IMR-90 (cell line): ENCODE results near the gene IMMP1L. TPM values are rescaled to one million over a fixed set of nuclear protein-coding genes. Genes with fewer than 3 reads are reported as not detected.

ENCODE experiments used
- ATAC-seq: fragments of 200-7000 bp; cut with Tn5 transposase; 2 replicates; pipeline ENCODE4 v1.9.1; 2020; ENCODE audit warnings: low read depth, mild to moderate bottlenecking, moderate library complexity
- BruUV-seq: library from RNA; stranded (reverse); fragments of 400-500 nt; replicated peaks from 2 replicates; lab custom pipeline; 2021; lab: Mats Ljungman, UMichigan
- CTCF ChIA-PET: fragments of 300-600 bp; formaldehyde crosslinking; extraction: SDS; loops from one replicate; lab custom pipeline; 2021; ENCODE audit warnings: antibody characterized with exemption; lab: Yijun Ruan, JAX
- POLR2A ChIA-PET: fragments of 300-600 bp; sonication (Branson Sonifier 250); formaldehyde crosslinking; loops from one replicate; lab custom pipeline; 2022; ENCODE audit warnings: antibody characterized with exemption; ENCODE audit not compliant: unreplicated experiment; lab: Charles Lee
- DNase-seq: peaks from one replicate; pipeline ENCODE4 v3.0.0; 2013
- H2AFZ ChIP-seq: replicated peaks from 2 replicates; pipeline ENCODE3; 2013; ENCODE audit warnings: low read length, mild to moderate bottlenecking; ENCODE audit not compliant: poor library complexity
- H2AK5ac ChIP-seq: 2 replicates; pipeline ENCODE4 v1.6.1; 2013; ENCODE audit warnings: low read depth, low read length, inconsistent platforms
- H2AK9ac ChIP-seq: replicated peaks from 2 replicates; pipeline ENCODE3; 2013; ENCODE audit warnings: mild to moderate bottlenecking, low read depth, low read length, moderate library complexity; ENCODE audit not compliant: poor library complexity
- H2BK120ac ChIP-seq: 2 replicates; pipeline ENCODE4 v1.6.1; 2013; ENCODE audit warnings: low read depth, low read length, inconsistent platforms
- H2BK15ac ChIP-seq: 3 replicates; pipeline ENCODE4 v1.6.1; 2013; ENCODE audit warnings: low read depth, low read length, inconsistent platforms
- H2BK20ac ChIP-seq: 2 replicates; pipeline ENCODE4 v1.6.1; 2013; ENCODE audit warnings: low read depth, mild to moderate bottlenecking, inconsistent platforms, low read length, moderate library complexity
- H2BK5ac ChIP-seq: 2 replicates; pipeline ENCODE4 v1.6.1; 2013; ENCODE audit warnings: mild to moderate bottlenecking, low read depth, low read length, inconsistent platforms; ENCODE audit not compliant: poor library complexity, severe bottlenecking
- H3K14ac ChIP-seq: replicated peaks from 2 replicates; pipeline ENCODE4 v1.6.1; 2013; ENCODE audit warnings: low read depth, low read length, inconsistent platforms
- H3K18ac ChIP-seq: 2 replicates; pipeline ENCODE4 v1.6.1; 2013; ENCODE audit warnings: low read depth, low read length, control low read depth
- H3K23ac ChIP-seq: 2 replicates; pipeline ENCODE4 v1.6.1; 2013; ENCODE audit warnings: low read depth, low read length, inconsistent platforms
- H3K27ac ChIP-seq: 2 replicates; pipeline ENCODE4 v1.5.1; 2013; ENCODE audit warnings: mild to moderate bottlenecking, control low read depth, low read length; ENCODE audit not compliant: insufficient read depth
- H3K27me3 ChIP-seq: 2 replicates; pipeline ENCODE4 v1.6.1; 2013; ENCODE audit warnings: low read length; ENCODE audit not compliant: control insufficient read depth, insufficient read depth
- H3K36me3 ChIP-seq: 2 replicates; pipeline ENCODE4 v1.6.1; 2013; ENCODE audit warnings: low read length, mixed read lengths; ENCODE audit not compliant: control insufficient read depth, insufficient read depth
- H3K4ac ChIP-seq: 2 replicates; pipeline ENCODE4 v1.6.1; 2013; ENCODE audit warnings: low read depth, low read length, inconsistent platforms
- H3K4me1 ChIP-seq: 2 replicates; pipeline ENCODE4 v1.6.1; 2013; ENCODE audit warnings: low read length, mixed read lengths; ENCODE audit not compliant: control insufficient read depth, insufficient read depth
- H3K4me2 ChIP-seq: 2 replicates; pipeline ENCODE4 v1.6.1; 2013; ENCODE audit warnings: low read depth, mild to moderate bottlenecking, control low read depth, low read length, moderate library complexity
- H3K4me3 ChIP-seq: 2 replicates; pipeline ENCODE4 v1.5.1; 2013; ENCODE audit warnings: low read depth, mild to moderate bottlenecking, control low read depth, low read length, moderate library complexity; ENCODE audit not compliant: insufficient read depth
- H3K56ac ChIP-seq: 2 replicates; pipeline ENCODE4 v1.6.1; 2013; ENCODE audit warnings: low read length, inconsistent platforms; ENCODE audit not compliant: insufficient read depth; ENCODE audit errors: extremely low read depth
- H3K79me1 ChIP-seq, 2 experiments: 2 replicates each; pipeline ENCODE4 v1.6.1; 2013; ENCODE audit warnings: low read length in 2 of 2, inconsistent platforms in 1 of 2, low read depth in 1 of 2
- H3K9ac ChIP-seq: 2 replicates; pipeline ENCODE4 v1.6.1; 2013; ENCODE audit warnings: low read depth, low read length, control low read depth
- H3K9me1 ChIP-seq: 2 replicates; pipeline ENCODE4 v1.6.1; 2013; ENCODE audit warnings: low read length, inconsistent platforms; ENCODE audit not compliant: insufficient read depth
- H3K9me3 ChIP-seq: 2 replicates; pipeline ENCODE4 v1.6.1; 2013; ENCODE audit warnings: low read length; ENCODE audit not compliant: control insufficient read depth, insufficient read depth
- H4K20me1 ChIP-seq: 2 replicates; pipeline ENCODE4 v1.6.1; 2013; ENCODE audit warnings: low read length, inconsistent platforms; ENCODE audit not compliant: insufficient read depth
- H4K5ac ChIP-seq: 2 replicates; pipeline ENCODE4 v1.6.1; 2013; ENCODE audit warnings: mild to moderate bottlenecking, low read depth, low read length, control low read depth
- H4K8ac ChIP-seq, 2 experiments: 2 replicates each; pipeline ENCODE4 v1.6.1; 2013; ENCODE audit warnings: low read depth in 2 of 2, low read length in 2 of 2, control low read depth in 1 of 2, inconsistent platforms in 1 of 2
- H4K91ac ChIP-seq: 2 replicates; pipeline ENCODE4 v1.6.1; 2013; ENCODE audit warnings: low read depth, low read length, inconsistent platforms; ENCODE audit not compliant: insufficient read depth
- BHLHE40 ChIP-seq: fragments of 150-350 bp; IDR thresholded peaks from 2 replicates; pipeline ENCODE4 v1.6.1; 2016; ENCODE audit warnings: mild to moderate bottlenecking, low read depth, low read length
- CEBPB ChIP-seq: IDR thresholded peaks from 2 replicates; pipeline ENCODE4 v1.6.1; 2012; ENCODE audit warnings: low read depth, low read length, improper control_type of control experiment
- FOS ChIP-seq: fragments of 150-350 bp; IDR thresholded peaks from 2 replicates; pipeline ENCODE4 v1.6.1; 2016; ENCODE audit warnings: low read depth, low read length
- MAFK ChIP-seq: IDR thresholded peaks from 2 replicates; pipeline ENCODE4 v1.6.1; 2012; ENCODE audit warnings: low read depth, low read length, improper control_type of control experiment
- MAZ ChIP-seq: IDR thresholded peaks from 2 replicates; pipeline ENCODE4 v1.6.1; 2012; ENCODE audit warnings: low read depth, mild to moderate bottlenecking, low read length, improper control_type of control experiment, moderate library complexity, borderline replicate concordance
- MXI1 ChIP-seq: IDR thresholded peaks from 2 replicates; pipeline ENCODE4 v1.6.1; 2012; ENCODE audit warnings: low read depth, mild to moderate bottlenecking, low read length, moderate library complexity, borderline replicate concordance
- NFE2L2 ChIP-seq: fragments of 150-350 bp; IDR thresholded peaks from 2 replicates; pipeline ENCODE4 v1.6.1; 2016; ENCODE audit warnings: low read depth, mild to moderate bottlenecking, low read length
- POLR2A ChIP-seq: IDR thresholded peaks from 2 replicates; pipeline ENCODE4 v1.6.1; 2012; ENCODE audit warnings: mild to moderate bottlenecking, low read depth, low read length
- RAD21 ChIP-seq: IDR thresholded peaks from 2 replicates; pipeline ENCODE4 v1.6.1; 2012; ENCODE audit warnings: low read length, improper control_type of control experiment
- RFX5 ChIP-seq: IDR thresholded peaks from 2 replicates; pipeline ENCODE4 v1.8.0; 2012; ENCODE audit warnings: low read depth, mild to moderate bottlenecking, low read length, moderate library complexity
- SMC3 ChIP-seq: fragments of 150-350 bp; IDR thresholded peaks from 2 replicates; pipeline ENCODE4 v1.6.1; 2016; ENCODE audit warnings: low read depth, mild to moderate bottlenecking, antibody characterized with exemption, low read length, moderate library complexity
- WGBS, 2 experiments: methylation state at CpG; one replicate each; pipeline versions ENCODE4 v1.1.5 to v1.1.7; 2013; ENCODE audit warnings: missing lambda C conversion rate in 2 of 2; ENCODE audit not compliant: insufficient read length in 1 of 2; ENCODE audit errors: extremely low coverage in 2 of 2; 5-methylcytosine and 5-hydroxymethylcytosine counted together
- dilution Hi-C: fragments of 300-500 bp; cut with HindIII; formaldehyde crosslinking; loops from one replicate; pipeline ENCODE4 v1.14.3; 2018; ENCODE audit warnings: low sequenced_read_pairs; ENCODE audit not compliant: unreplicated experiment
- in situ Hi-C: fragments of 300-500 bp; cut with MboI; formaldehyde crosslinking; loops from 3 replicates; pipeline ENCODE4 v1.14.3; 2019; ENCODE audit warnings: low sequenced_read_pairs, inconsistent platforms, mixed read lengths
- intact Hi-C: fragments of 100-400 bp; cut with micrococcal nuclease; formaldehyde crosslinking; loops from 2 replicates; pipeline ENCODE4 v1.10.0; 2022
- polyA plus RNA-seq, 3 experiments: library from polyadenylated mRNA; depleted of rRNA; stranded (reverse); fragments of >200 nt; gene quantifications; 2 replicates each; pipeline ENCODE4 v1.2.3, GENCODE V29; 2012; ENCODE audit warnings: low replicate concordance in 1 of 3
- total RNA-seq: library from RNA; depleted of rRNA; stranded (reverse); fragments of >200 nt; gene quantifications from 2 replicates; pipeline ENCODE4 v1.2.3, GENCODE V29; 2012
- TF ChIP-seq, protein P1 (sequence below): fragments of 150-350 bp; IDR thresholded peaks from 2 replicates; pipeline ENCODE4 v1.6.1; 2016; ENCODE audit warnings: low read depth, mild to moderate bottlenecking, low read length, moderate library complexity, borderline replicate concordance
- TF ChIP-seq, protein P2 (sequence below): fragments of 150-350 bp; IDR thresholded peaks from 2 replicates; pipeline ENCODE4 v1.6.1; 2017; ENCODE audit warnings: mild to moderate bottlenecking, antibody characterized with exemption, low read length, low read depth
- TF ChIP-seq, protein P3 (sequence below): conservative IDR thresholded peaks from 2 replicates; pipeline ENCODE4 v1.5.1; 2012; ENCODE audit warnings: mild to moderate bottlenecking, low read depth, low read length, improper control_type of control experiment

IMMP1L gene
- total and polyA plus RNA-seq, 2 of the 4 experiments (the other 2 are of a cell fraction): 5.0 to 10.7 TPM

DNA sequence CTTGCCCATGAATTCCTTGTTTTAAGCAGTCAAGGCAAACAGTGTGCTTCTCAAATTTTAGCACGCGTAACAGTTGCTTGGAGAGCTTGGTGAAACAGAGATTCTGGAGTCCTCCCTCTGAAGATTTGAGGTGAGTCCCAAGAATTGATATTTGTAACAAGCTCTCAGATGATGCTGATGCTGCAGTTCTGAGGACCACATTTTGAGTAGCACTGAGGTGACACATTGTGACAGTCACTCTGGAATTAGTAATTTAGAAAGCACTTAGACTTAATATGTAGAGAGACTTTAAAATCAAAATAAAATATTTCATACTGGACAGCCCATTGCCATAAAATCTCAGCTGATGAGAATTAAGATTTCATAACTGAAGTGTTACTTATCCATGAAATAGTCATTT, 101.2 kb downstream of the IMMP1L start:
- Histone ChIP-seq H3K36me3 (no peaks in the 10 kb centered on the region), H2AFZ (no peak overlapping the region), H3K4me2 (no peak overlapping the region), H2AK5ac (no peak overlapping the region), H2BK15ac (no peak overlapping the region), H2BK5ac (no peak overlapping the region), H4K5ac (no peak overlapping the region), H4K8ac (no peak overlapping the region), H3K4me1 (no peaks in the 10 kb centered on the region), H3K27ac (no peak overlapping the region), H3K79me1 (peaks cover 2 to 3% of the 10 kb centered on the region in 2 experiments; a peak in 1 of 4 replicates), H3K9ac (no peak overlapping the region), H4K20me1 (no peaks in the 10 kb centered on the region), H3K4ac (no peak overlapping the region), H4K91ac (no peak overlapping the region), H3K14ac (no peak overlapping the region), H2AK9ac (no peak overlapping the region), H3K18ac (no peak overlapping the region), H3K27me3 (no peaks in the 10 kb centered on the region), H3K56ac (no peak overlapping the region), H3K9me1 (no peaks in the 10 kb centered on the region), H2BK120ac (no peak overlapping the region), H2BK20ac (no peak overlapping the region), H3K9me3 (peaks cover 2% of the 10 kb centered on the region; the same call in 1 of the 2 replicates), H3K23ac (no peak overlapping the region), H3K4me3 (no peak overlapping the region)
- no TSS peak for BruUV-seq
- DNase-seq: no peak
- no peak for ATAC-seq
- intact Hi-C loops (no loop called here), in situ Hi-C loops (no loop called here), dilution Hi-C loops (no loop called here)
- CTCF ChIA-PET: no interaction called here
- no peak for TF ChIP-seq FOS
- TF ChIP-seq SMC3: no peak
- no peak for TF ChIP-seq CEBPB
- TF ChIP-seq, protein P1, sequence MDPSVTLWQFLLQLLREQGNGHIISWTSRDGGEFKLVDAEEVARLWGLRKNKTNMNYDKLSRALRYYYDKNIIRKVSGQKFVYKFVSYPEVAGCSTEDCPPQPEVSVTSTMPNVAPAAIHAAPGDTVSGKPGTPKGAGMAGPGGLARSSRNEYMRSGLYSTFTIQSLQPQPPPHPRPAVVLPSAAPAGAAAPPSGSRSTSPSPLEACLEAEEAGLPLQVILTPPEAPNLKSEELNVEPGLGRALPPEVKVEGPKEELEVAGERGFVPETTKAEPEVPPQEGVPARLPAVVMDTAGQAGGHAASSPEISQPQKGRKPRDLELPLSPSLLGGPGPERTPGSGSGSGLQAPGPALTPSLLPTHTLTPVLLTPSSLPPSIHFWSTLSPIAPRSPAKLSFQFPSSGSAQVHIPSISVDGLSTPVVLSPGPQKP: no peak
- no peak for TF ChIP-seq RAD21
- TF ChIP-seq MAZ: no peak
- TF ChIP-seq MXI1: no peak
- no peak for TF ChIP-seq BHLHE40
- TF ChIP-seq MAFK: no peak
- TF ChIP-seq, protein P2, sequence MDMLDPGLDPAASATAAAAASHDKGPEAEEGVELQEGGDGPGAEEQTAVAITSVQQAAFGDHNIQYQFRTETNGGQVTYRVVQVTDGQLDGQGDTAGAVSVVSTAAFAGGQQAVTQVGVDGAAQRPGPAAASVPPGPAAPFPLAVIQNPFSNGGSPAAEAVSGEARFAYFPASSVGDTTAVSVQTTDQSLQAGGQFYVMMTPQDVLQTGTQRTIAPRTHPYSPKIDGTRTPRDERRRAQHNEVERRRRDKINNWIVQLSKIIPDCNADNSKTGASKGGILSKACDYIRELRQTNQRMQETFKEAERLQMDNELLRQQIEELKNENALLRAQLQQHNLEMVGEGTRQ: no peak
- TF ChIP-seq, protein P3, sequence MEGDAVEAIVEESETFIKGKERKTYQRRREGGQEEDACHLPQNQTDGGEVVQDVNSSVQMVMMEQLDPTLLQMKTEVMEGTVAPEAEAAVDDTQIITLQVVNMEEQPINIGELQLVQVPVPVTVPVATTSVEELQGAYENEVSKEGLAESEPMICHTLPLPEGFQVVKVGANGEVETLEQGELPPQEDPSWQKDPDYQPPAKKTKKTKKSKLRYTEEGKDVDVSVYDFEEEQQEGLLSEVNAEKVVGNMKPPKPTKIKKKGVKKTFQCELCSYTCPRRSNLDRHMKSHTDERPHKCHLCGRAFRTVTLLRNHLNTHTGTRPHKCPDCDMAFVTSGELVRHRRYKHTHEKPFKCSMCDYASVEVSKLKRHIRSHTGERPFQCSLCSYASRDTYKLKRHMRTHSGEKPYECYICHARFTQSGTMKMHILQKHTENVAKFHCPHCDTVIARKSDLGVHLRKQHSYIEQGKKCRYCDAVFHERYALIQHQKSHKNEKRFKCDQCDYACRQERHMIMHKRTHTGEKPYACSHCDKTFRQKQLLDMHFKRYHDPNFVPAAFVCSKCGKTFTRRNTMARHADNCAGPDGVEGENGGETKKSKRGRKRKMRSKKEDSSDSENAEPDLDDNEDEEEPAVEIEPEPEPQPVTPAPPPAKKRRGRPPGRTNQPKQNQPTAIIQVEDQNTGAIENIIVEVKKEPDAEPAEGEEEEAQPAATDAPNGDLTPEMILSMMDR: no peak
- no peak for TF ChIP-seq POLR2A
- TF ChIP-seq NFE2L2: no peak
- no peak for TF ChIP-seq RFX5
- POLR2A ChIA-PET: no interaction called here
- no CpG with 5 or more reads among the region's 2 CpGs for WGBS, 2 experiments
